GM10248 (cell line): ENCODE data around the gene KRTAP12-3.

ENCODE experiments used
- CTCF ChIA-PET: fragments of 300-600 bp; sonication (Branson Sonifier 250); formaldehyde crosslinking; extraction: SDS; loops from one replicate; lab custom pipeline; 2021; ENCODE audit warnings: antibody characterized with exemption; lab: Yijun Ruan, JAX
- POLR2A ChIA-PET: fragments of 350-650 bp; sonication (Branson Sonifier 250); formaldehyde crosslinking; extraction: SDS; loops from one replicate; lab custom pipeline; 2020; ENCODE audit warnings: antibody characterized with exemption; lab: Yijun Ruan, JAX
- DNase-seq: peaks from one replicate; pipeline ENCODE4 v3.0.0; 2012; ENCODE audit errors: extremely low spot score
- TF ChIP-seq, protein P1 (sequence below): IDR thresholded peaks from 2 replicates; pipeline ENCODE4 v1.5.1; 2012; ENCODE audit warnings: mild to moderate bottlenecking, low read depth; ENCODE audit errors: extremely low read depth, missing control alignments, control extremely low read depth

Gene KRTAP12-3

DNA sequence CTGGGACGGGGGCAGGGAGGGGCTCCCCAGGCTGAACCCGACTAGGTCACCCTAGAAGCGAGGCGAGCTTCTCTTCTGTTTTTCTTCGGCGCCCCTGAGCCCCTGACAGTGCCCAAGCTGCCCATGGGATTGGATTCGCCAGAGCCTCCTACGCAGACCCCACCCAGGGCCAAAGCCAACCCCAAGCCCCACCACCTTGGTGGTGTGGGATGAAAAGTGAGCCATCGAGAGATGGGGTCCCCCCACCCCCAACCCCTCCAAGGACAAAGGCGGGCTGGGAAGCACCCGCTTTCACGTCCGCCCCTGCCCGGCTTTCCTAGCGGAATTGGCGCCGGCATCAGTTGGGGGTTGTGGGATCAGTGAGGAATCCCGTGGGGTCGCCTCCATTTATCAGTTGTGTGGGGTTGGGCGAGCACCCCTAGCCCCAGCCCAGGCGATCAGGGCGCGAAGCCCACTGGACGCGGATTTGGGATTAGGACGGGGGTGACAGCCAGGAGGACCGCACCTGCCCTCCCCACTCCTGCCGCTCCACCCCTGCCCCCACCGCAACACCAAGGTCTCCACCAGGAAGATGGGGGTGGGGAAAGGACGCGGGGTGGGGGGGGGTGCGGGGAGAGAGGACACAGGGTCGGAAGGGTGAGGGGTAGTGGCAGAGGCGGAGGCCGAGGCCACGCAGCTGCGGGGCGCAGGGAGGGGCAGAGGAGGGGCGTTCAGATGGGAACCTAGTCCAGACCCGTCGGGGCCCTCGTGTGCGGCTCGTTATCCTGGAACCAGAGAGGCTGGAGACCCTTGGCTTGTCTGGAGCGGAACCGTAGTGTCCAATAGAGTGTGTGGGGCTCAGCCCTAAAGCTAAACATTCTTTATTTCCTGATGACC is 49.2 kb downstream of the KRTAP12-3 start:
- TF ChIP-seq, protein P1, sequence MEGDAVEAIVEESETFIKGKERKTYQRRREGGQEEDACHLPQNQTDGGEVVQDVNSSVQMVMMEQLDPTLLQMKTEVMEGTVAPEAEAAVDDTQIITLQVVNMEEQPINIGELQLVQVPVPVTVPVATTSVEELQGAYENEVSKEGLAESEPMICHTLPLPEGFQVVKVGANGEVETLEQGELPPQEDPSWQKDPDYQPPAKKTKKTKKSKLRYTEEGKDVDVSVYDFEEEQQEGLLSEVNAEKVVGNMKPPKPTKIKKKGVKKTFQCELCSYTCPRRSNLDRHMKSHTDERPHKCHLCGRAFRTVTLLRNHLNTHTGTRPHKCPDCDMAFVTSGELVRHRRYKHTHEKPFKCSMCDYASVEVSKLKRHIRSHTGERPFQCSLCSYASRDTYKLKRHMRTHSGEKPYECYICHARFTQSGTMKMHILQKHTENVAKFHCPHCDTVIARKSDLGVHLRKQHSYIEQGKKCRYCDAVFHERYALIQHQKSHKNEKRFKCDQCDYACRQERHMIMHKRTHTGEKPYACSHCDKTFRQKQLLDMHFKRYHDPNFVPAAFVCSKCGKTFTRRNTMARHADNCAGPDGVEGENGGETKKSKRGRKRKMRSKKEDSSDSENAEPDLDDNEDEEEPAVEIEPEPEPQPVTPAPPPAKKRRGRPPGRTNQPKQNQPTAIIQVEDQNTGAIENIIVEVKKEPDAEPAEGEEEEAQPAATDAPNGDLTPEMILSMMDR: no peak
- ChIA-PET CTCF (no interaction called here), POLR2A (no interaction called here)
- no peak for DNase-seq
